DMS79 treated with DMSO at 0.1 percent for 48 hours (cell line): ENCODE measurements around the gene CDK8.
"Not testable (repeated sequence)": the region's sequence is repeated elsewhere in the genome, so short reads cannot be mapped to it uniquely, and the experiment has no call there.

Source experiments
- DNase-seq: peaks from one replicate; lab custom pipeline; 2025; lab: John Stamatoyannopoulos, UW

The CDK8 gene

GRCh38 chr13:26253787-26254582, at the start of gene CDK8:
Gene CDK8 (plus strand): TSS chr13:26254129. CDS start chr13:26254642, 513 bp downstream.
- DNase-seq = peak; percentile 80

GRCh38 chr13:26208287-26208686, 45.6 kb upstream of the CDK8 start:
- no peak for DNase-seq

DNA sequence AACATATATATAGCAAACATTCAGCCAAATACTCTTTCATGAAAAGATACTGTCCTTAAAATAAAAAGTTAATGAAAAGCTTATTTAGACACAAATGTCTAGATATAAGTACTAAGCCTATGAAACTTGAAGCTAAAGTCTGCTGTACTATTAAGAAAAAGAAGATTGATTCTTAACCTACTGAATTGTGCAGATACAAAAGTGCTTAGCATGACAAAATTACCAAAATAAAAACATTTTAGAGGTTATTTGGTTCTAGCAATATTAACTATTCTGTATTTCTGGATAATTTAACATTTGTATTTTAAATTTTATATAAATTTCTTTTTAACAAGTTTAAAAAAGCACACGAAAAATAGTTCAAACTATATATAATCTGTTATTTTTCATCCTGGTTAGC, 40.6 kb upstream of the CDK8 start:
- no peak for DNase-seq

GRCh38 chr13:26213982-26214381, 39.9 kb upstream of the CDK8 start:
- DNase-seq = no peak

- DNase-seq = no peak
Measured at GRCh38 chr13:26216042-26216441, 37.9 kb upstream of the CDK8 start.

DNA sequence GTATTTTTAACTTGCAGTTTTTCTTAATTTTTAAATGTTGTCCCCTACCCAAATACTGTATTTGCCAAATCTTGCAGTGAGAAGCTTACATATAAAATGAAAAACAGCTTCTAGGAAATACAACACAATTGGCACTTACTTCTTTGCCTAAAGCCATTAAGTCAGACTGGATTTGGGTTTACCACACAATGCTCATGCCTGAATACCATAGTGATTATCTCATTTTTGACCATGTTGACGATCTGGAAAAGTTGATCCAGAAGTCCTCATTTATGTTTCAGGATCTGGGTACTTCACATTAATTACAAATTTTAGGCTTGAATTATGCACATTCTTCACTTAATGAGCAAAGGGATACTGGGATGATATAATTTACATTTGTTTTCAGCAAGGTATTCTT, 34.2 kb upstream of the CDK8 start:
- no peak for DNase-seq

DNA sequence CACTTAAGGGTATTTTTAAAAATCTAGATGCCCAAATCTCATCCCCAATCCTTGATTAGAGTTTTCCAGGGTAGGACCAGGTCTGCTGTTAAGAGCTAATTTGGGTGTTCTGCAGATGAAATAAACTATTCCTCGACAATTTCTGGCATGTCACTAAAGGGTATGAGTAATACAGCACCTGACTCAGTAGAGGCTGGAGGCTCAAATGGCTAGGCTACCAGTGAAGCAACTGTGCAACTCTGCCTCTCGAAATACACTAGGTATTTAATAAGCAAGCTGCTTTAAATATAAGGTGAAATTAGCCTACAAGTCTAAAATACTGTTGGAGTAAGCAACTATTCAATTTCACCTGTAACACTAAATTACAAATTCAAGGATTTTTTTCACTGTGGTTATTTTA, 33.4 kb upstream of the CDK8 start:
- DNase-seq = no peak

DNA sequence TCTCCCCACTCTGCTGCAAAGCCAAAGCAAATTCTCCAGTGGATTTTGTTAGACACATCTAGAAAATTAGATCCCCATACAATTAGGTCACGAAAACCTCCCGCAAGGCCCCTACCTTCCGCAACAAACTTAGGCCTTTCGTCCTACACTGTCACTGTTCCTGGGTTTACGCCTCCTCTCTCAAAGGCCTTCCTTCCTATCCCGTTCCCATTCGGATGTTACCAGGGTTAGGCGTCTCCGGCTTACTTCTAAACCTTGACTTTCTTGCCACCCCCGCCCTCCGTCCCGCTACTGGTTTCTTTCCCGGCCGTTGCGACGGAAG, 32.6 kb upstream of the CDK8 start:
- DNase-seq = peak; percentile 64

GRCh38 chr13:26221721-26222519, 32.0 kb upstream of the CDK8 start, which contains the start of gene RNF6:
Gene RNF6 (minus strand): TSS chr13:26222314. CDS start chr13:26219649, 2,665 bp downstream.
- DNase-seq = peak; percentile 87

DNA sequence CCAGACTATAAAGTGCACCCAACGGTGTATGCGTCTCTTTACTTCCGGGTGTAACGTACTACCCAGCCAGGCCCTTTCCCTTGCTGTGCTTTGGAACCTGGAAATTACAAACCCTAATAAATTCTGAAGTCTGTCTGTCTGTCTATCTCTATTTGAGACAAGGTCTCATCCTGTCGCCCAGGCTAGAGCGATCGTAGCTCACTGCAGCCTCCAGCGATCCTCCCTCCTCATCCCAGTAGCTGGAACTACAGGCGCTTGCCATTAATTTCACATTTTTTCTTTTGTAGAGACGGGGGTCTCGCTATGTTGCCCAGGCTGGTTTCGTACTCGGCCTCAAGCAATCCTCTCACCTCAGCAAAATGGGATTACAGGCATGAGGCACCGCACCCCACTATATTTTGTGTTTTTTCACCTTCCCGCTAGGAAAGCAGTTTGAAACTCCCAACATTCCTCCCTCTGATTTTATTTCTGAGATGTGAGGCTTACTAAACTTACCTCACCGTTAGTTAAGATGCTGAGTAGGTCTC, 31.3 kb upstream of the CDK8 start:
- no peak for DNase-seq

DNA sequence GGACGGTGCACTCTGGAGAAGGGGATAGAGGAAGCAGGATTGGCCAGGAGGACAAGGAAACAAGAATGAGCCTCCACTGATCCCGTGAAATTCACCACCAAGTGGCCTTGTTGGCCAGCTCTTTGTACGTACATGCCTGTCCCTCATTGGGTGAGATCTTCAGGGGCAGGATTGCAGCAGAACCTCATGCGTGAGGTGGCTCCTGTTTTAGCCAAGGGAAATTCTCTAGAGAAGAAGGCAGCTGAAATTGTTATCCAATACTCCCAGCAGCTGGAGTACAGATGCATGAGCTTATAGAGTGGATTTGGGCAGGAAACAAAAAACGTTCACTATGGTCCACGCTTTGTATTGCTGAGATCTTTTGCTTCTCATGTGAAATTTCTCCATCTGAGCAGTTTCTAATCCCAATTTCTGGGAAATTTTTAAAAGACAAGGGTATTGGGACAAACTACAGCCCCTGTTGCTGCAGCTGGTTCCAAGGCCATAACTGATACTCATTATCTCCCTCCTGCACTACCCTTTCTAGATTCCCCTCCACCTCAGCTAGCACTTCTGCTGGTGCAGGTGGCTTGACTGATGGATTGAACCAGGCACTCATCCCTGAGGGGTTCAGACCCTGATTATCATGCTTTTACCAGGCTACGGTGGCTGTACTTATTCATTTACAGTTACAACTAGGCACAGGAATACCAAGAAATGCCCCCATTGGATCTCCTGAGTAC, 27.9 kb upstream of the CDK8 start:
- no peak for DNase-seq

DNA sequence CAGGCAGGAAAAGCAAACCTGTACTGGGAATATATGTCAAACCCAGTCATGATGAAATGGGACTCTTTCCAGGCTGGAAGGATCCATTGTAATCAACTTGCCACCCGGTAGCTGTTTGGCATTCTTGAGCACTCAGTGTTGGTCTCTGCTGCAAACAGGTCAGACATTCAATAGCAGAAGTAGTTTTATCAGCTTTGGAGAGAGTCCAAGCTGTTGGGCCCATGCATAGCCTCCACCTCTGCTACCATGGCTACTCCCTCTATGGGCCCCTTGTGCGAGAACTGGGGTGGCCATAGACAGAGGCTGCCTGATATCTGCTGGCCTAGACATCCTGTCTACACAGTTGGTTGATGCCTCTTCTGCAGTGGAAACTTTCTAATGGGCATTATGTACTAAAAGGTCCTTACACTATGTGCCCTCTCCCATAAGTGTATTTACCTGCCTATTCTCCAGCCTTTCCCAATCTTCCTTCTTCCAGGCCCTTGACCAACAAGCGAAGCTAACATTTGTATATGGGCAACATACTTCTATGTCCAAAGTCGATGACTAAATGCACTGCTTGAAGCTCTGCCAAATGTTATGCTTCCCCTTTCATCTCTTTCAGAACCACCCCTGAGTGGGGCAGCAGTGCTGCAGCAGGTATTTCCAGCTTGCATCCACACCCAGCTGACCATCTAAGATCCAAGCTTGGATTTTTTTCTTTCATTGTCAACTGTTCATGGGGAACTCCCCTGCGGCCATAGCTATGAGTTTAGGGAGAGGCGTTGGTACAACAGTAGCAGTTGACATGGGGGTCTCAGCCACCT, 26.6 kb upstream of the CDK8 start:
- DNase-seq = no peak

DNA sequence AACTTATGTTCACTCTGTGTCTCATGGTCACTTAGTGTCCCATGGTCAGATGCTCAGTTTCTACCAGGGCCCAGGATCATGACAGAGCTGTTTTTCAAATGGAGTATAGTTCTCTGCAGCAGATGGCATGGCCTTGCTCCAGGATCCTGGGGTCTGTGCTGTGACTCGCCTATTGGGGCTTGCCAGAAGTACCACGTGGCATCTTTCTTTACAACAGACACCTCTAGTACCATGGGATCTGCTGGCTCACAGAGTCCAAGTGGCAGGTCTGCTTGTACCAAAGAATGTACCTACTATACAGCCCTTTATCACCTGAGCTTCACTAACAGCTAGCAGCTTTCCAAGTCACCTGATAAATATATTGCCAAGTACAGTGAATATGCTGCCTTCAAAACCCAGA, 25.8 kb upstream of the CDK8 start:
- no peak for DNase-seq

GRCh38 chr13:26229080-26229615, 24.8 kb upstream of the CDK8 start:
- DNase-seq = no peak

GRCh38 chr13:26230703-26231102, 23.2 kb upstream of the CDK8 start:
- no peak for DNase-seq

- DNase-seq = no peak
Measured at GRCh38 chr13:26236296-26236695, 17.6 kb upstream of the CDK8 start.

DNA sequence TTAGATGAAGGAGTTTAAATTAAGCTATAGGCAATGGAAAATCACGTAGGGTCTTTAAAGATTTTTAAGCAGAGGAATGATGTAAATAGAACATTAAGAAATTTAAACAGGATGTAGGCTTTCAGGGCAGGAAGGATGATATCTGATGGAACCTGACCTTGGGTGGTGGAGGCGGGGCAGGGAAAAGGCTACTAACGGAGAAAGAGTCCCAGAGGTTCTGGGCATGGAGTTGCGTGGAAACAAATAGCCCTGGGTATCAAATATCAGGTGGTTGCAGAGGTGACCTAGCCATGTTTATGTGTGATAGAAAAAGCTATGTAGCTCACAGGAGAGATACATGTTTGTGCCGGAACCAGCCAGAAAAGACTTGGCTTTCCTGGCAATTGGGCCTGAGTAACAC, 7.8 kb upstream of the CDK8 start:
- DNase-seq = no peak

GRCh38 chr13:26247011-26247410, 6.9 kb upstream of the CDK8 start:
- no peak for DNase-seq

- DNase-seq = no peak
Measured at GRCh38 chr13:26247608-26248007, 6.3 kb upstream of the CDK8 start.

DNA sequence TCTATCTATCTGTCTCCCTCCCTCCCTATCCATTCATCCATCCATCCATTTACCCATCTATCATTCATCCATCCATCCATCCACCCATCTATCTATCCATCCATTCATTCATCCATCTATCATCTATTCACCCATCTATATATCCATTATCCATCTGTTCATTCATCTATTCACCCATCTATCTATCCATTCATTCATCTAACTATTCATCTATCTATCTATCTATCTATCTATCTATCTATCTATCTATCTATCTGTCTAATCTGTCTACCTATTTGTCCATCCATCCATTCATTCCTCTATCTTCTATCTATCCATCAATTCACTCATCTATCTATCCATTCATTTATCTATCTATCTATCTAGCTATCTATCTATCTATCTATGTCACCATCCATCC, 4.4 kb upstream of the CDK8 start:
- no peak for DNase-seq

DNA sequence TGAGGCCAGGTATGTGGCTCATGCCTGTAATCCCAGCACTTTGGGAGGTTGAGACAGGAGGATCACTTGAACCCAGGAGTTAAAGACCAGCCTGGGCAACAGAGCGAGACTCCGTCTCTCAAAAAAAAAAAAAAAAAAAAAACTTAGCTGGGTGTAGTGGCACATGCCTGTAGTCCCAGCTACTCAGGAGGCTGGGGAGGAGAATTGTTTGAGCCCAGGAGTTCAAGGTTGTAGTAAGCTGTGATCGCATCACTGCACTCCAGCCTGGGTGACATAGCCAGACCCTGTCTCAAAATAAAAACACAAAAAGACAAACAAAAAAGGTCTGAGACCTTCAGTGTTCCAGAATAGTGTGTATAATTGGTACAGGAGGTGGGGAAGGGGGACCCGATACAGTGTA, 1.9 kb upstream of the CDK8 start:
- not testable (repeated sequence) for DNase-seq
